Fibroblast of lung (primary cell): ENCODE results near the gene KIF26B. TPM values are rescaled to one million over a fixed set of nuclear protein-coding genes. Genes with fewer than 3 reads are reported as not detected.

ENCODE experiments used
- DNase-seq, 2 donors: peaks; one replicate each; pipeline versions ENCODE4 v3.0.0 to v3.0.0-alpha.2; 2010; ENCODE audit warnings: low read depth in 2 of 2
- H2AFZ ChIP-seq: 2 replicates; pipeline ENCODE4 v1.5.1; 2012; ENCODE audit warnings: low read length, control low read depth, inconsistent platforms
- H3K27ac ChIP-seq: 2 replicates; pipeline ENCODE4 v1.5.1; 2011; ENCODE audit warnings: low read length, control low read depth; ENCODE audit not compliant: insufficient read depth
- H3K27me3 ChIP-seq: 2 replicates; pipeline ENCODE4 v1.5.1; 2011; ENCODE audit warnings: mild to moderate bottlenecking, low read length; ENCODE audit not compliant: control insufficient read depth, insufficient read depth
- H3K36me3 ChIP-seq: 2 replicates; pipeline ENCODE4 v1.5.1; 2011; ENCODE audit warnings: low read length; ENCODE audit not compliant: control insufficient read depth, insufficient read depth
- H3K4me1 ChIP-seq: 2 replicates; pipeline ENCODE4 v1.5.1; 2011; ENCODE audit warnings: low read length; ENCODE audit not compliant: control insufficient read depth, insufficient read depth; ENCODE audit errors: extremely low read depth
- H3K4me2 ChIP-seq: 2 replicates; pipeline ENCODE4 v1.5.1; 2011; ENCODE audit warnings: low read length, control low read depth; ENCODE audit not compliant: insufficient read depth; ENCODE audit errors: extremely low read depth
- H3K4me3 ChIP-seq, 4 experiments: fragments of 200-600 bp in 1 of 4; sonication (generic) in 1 of 4; replicated peaks in 1 of 4; 2 replicates each; pipeline ENCODE4 v1.5.1; 2011 to 2016; ENCODE audit warnings: low read length in 4 of 4, low read depth in 3 of 4, mild to moderate bottlenecking in 3 of 4, control low read depth in 2 of 4, inconsistent platforms in 1 of 4, mixed read lengths in 1 of 4; ENCODE audit not compliant: insufficient read depth in 1 of 4; ENCODE audit errors: control extremely low read depth in 1 of 4
- H3K79me2 ChIP-seq: 2 replicates; pipeline ENCODE4 v1.5.1; 2012; ENCODE audit warnings: mild to moderate bottlenecking, low read length, inconsistent platforms; ENCODE audit not compliant: control insufficient read depth, insufficient read depth
- H3K9ac ChIP-seq: 2 replicates; pipeline ENCODE4 v1.5.1; 2011; ENCODE audit warnings: mild to moderate bottlenecking, low read length, control low read depth; ENCODE audit not compliant: insufficient read depth
- H3K9me3 ChIP-seq: 2 replicates; pipeline ENCODE4 v1.5.1; 2012; ENCODE audit warnings: low read depth, low read length; ENCODE audit not compliant: control insufficient read depth, insufficient read depth
- H4K20me1 ChIP-seq: 2 replicates; pipeline ENCODE4 v1.5.1; 2011; ENCODE audit warnings: low read length; ENCODE audit not compliant: control insufficient read depth, insufficient read depth; ENCODE audit errors: extremely low read depth
- EZH2 ChIP-seq: IDR thresholded peaks from 2 replicates; pipeline ENCODE4 v1.5.1; 2012; ENCODE audit warnings: low read length, control low read depth, mild to moderate bottlenecking; ENCODE audit errors: missing control alignments
- polyA plus RNA-seq, 2 donors: library from polyadenylated mRNA; depleted of rRNA in 1 of 2; stranded (reverse) in 1 of 2; unstranded in 1 of 2; fragments of >200 nt; gene quantifications; 2 replicates each; pipeline ENCODE4 v1.2.1, GENCODE V29; 2011 to 2012; ENCODE audit warnings: missing spikeins in 1 of 2
- total RNA-seq: library from RNA; depleted of rRNA; stranded (reverse); fragments of >200 nt; gene quantifications from 2 replicates; pipeline ENCODE4 v1.2.1, GENCODE V29; 2014
- TF ChIP-seq, protein P1 (sequence below), 2 donors: IDR thresholded peaks in 1 of 2; conservative IDR thresholded peaks in 1 of 2; 1 replicate in 1 of 2; 2 replicates in 1 of 2; pipeline ENCODE4 v1.5.1; 2011 to 2012; ENCODE audit warnings: low read length in 2 of 2, control low read depth in 1 of 2, inconsistent platforms in 1 of 2, low read depth in 1 of 2, mild to moderate bottlenecking in 1 of 2

KIF26B gene
- total and polyA plus RNA-seq, 2 donors (not counting 1 experiment from before 2014, with no cell fraction given) = 5.3 to 6.1 TPM

DNA sequence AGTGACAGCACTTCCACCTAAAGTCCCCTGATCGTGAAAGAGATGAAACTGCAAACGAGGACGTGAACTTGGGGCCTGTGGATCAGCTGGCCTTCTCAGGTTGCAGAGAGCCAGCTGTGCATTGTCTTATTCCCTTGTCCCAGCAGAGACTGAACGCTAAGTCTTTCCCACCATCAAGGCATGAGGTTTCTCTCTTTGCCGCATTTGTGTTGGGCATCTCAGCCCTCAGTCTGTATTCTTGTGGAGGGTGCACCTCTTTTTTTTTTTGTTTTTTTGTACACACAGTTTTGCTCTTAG, 71.4 kb downstream of the KIF26B start:
- Histone ChIP-seq H3K4me1 (no peaks in the 10 kb centered on the region), H3K9me3 (no peaks in the 10 kb centered on the region), H3K27me3 (no peaks in the 10 kb centered on the region), H3K36me3 (no peaks in the 10 kb centered on the region), H3K79me2 (no peaks in the 10 kb centered on the region), H3K4me3 (no peak overlapping the region), H3K4me2 (no peak overlapping the region), H3K27ac (no peak overlapping the region), H4K20me1 (no peaks in the 10 kb centered on the region), H3K9ac (no peak overlapping the region), H2AFZ (no peak overlapping the region)
- no peak for DNase-seq
- no peak for TF ChIP-seq EZH2
- TF ChIP-seq, protein P1, sequence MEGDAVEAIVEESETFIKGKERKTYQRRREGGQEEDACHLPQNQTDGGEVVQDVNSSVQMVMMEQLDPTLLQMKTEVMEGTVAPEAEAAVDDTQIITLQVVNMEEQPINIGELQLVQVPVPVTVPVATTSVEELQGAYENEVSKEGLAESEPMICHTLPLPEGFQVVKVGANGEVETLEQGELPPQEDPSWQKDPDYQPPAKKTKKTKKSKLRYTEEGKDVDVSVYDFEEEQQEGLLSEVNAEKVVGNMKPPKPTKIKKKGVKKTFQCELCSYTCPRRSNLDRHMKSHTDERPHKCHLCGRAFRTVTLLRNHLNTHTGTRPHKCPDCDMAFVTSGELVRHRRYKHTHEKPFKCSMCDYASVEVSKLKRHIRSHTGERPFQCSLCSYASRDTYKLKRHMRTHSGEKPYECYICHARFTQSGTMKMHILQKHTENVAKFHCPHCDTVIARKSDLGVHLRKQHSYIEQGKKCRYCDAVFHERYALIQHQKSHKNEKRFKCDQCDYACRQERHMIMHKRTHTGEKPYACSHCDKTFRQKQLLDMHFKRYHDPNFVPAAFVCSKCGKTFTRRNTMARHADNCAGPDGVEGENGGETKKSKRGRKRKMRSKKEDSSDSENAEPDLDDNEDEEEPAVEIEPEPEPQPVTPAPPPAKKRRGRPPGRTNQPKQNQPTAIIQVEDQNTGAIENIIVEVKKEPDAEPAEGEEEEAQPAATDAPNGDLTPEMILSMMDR (conservative IDR thresholded peaks at IDR 0.05 in 1 of 2, IDR thresholded peaks at IDR 0.05 in 1 of 2; ENCODE audit: low read depth in 1 of 2, low read length in 2 of 2) = no peak

DNA sequence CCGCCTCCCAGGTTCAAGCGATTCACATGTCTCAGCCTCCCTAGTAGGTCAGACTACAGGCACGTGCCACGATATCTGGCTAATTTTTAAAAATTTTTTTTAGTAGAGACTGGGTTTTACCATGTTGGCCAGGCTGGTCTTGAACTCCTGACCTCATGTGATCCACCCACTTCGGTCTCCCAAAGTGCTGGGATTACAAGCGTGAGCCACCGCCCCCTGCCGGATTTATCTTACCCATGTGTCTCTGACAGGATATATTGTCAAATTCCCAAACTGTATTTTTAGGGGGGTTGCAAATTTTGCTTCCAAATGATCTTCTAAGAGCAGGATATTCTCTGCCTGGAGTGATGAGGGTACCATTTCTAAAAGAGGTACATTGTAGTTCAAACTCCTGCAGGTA, 74.3 kb downstream of the KIF26B start:
- H3K4me3 ChIP-seq = no peak overlapping the region
- no peak for DNase-seq
- no peaks in the 10 kb centered on the region for H3K36me3 ChIP-seq
- no peaks in the 10 kb centered on the region for H3K79me2 ChIP-seq
- no peaks in the 10 kb centered on the region for H3K4me1 ChIP-seq
- no peaks in the 10 kb centered on the region for H3K9me3 ChIP-seq
- H3K27ac ChIP-seq = no peak overlapping the region
- H4K20me1 ChIP-seq = no peaks in the 10 kb centered on the region
- H3K9ac ChIP-seq = no peak overlapping the region
- no peaks in the 10 kb centered on the region for H3K27me3 ChIP-seq
- H3K4me2 ChIP-seq = no peak overlapping the region
- TF ChIP-seq EZH2 = no peak
- TF ChIP-seq, protein P1 (conservative IDR thresholded peaks at IDR 0.05 in 1 of 2, IDR thresholded peaks at IDR 0.05 in 1 of 2; ENCODE audit: low read depth in 1 of 2, low read length in 2 of 2) = no peak
- no peak overlapping the region for H2AFZ ChIP-seq

DNA sequence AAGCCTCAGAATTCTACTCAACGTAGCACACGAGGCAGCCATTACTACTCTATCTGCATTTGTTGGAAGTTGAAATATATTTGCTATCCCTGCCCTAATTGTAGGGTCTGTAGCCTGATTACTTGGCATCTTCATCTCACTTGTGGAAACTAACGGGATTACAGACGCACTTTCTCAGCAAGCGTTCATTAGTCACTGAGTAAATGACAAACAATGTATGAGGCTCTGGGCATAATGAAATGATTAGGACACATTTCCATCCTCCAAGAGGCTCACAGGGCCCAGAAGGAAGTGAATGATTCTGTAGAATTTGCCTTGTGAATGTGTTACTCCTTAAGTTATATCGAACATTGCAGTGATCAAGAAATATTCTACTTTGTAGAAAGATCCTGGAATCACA, 78.1 kb downstream of the KIF26B start:
- H4K20me1 ChIP-seq = no peaks in the 10 kb centered on the region
- H3K4me1 ChIP-seq = no peaks in the 10 kb centered on the region
- H3K27ac ChIP-seq = no peak overlapping the region
- H3K36me3 ChIP-seq = no peaks in the 10 kb centered on the region
- H3K9me3 ChIP-seq = no peaks in the 10 kb centered on the region
- DNase-seq = no peak
- H3K79me2 ChIP-seq = no peaks in the 10 kb centered on the region
- H3K27me3 ChIP-seq = no peaks in the 10 kb centered on the region
- H2AFZ ChIP-seq = no peak overlapping the region
- no peak overlapping the region for H3K4me2 ChIP-seq
- TF ChIP-seq, protein P1 (conservative IDR thresholded peaks at IDR 0.05 in 1 of 2, IDR thresholded peaks at IDR 0.05 in 1 of 2; ENCODE audit: low read depth in 1 of 2, low read length in 2 of 2) = no peak
- TF ChIP-seq EZH2 = no peak
- no peak overlapping the region for H3K4me3 ChIP-seq
- no peak overlapping the region for H3K9ac ChIP-seq
